GM08714 (cell line): ENCODE results near the gene TASP1.
A peak's percentile ranks its signal among the peaks of the same experiment; 100 is the strongest.

Experiments
- H3K4me3 ChIP-seq: fragments of 200-500 bp; sonication (Bioruptor generic); 2 replicates; pipeline ENCODE4 v1.5.1; 2014; ENCODE audit warnings: mild to moderate bottlenecking, low read length, inconsistent platforms
- ZNF274 ChIP-seq: IDR thresholded peaks from 2 replicates; pipeline ENCODE4 v1.6.1; 2012; ENCODE audit warnings: mild to moderate bottlenecking, low read depth, low read length

The TASP1 gene

GRCh38 chr20:13638496-13639149, at the start of gene TASP1:
TASP1 (minus strand) TSS chr20:13638932; CDS start chr20:13630078, 8,854 bp downstream.
- no peak for TF ChIP-seq ZNF274
- H3K4me3 ChIP-seq, result peak within 1 kb of the TSS; percentile 88

- no peak for TF ChIP-seq ZNF274
- no peak overlapping the region for H3K4me3 ChIP-seq
Observed at GRCh38 chr20:13687815-13688214, 49.1 kb upstream of the TASP1 start.

DNA sequence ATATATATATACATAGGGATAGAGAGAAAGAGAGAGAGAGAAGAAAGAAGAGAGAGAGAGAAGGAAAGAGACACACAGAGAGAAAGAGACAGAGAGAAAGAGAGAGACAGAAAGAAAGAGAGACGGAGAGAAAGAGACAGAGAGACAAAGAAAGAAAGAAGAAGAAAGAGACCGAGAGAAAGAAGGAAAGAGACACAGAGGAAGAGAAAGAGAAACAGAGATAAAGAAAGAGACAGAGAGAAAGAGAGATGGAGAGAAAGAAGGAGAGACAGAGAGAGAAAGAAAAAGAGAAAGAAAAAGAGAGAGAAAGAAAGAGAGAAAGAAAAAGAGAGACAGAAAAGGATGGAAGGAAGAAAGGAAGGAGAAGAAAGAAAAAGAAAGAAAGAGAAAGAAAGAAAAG, 46.9 kb upstream of the TASP1 start:
- no peak overlapping the region for H3K4me3 ChIP-seq
- no peak for TF ChIP-seq ZNF274

DNA sequence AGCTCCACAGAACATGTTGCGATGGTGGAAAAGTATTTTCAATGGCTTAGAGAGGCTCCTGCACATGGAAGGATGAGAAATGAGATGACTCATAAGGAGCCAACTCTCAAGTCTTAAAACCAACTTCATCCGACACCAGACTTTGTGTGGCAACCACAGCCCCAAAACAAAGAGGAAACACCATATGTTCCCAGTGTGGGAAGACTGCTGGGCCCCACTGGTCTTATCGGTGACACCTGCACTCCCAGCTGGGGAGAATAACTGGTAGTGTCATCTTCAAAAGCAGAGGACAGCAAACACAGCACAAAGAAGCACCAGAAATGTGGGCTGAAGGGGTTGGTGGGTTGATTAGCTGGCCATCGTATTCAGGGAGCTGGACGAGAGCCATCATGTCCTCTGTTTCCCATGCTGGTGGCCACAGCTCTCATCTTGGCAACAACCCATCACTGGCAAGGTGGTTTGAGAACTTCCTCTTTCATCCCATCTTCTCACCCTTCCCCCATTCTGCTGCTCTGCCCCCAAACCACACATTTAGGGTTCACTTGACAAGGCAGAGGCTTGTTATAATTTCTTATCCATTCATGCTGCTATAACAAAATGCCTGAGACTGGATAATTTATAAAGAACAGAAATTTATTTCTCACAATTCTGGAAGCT, 46.0 kb upstream of the TASP1 start:
- no peak for TF ChIP-seq ZNF274
- no peak overlapping the region for H3K4me3 ChIP-seq

DNA sequence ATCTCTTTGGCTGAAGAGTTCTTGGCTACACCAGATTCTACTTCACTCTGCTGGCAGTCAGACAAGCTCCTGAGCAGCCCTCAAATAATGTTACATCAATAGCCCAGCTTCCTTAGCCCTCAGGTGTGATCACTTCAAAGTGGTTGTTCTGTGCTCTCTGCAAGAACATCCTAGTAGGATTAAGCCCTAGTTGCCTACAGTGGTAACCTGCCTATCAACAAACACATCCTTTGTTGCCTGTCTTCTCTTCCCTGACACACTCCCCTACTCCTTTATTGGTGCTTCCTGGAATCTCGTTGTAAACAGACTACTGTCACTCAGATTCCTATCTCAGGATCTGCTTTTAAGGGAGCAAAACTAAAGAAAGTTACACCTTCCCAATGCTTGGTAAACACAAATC, 45.1 kb upstream of the TASP1 start:
- no peak overlapping the region for H3K4me3 ChIP-seq
- no peak for TF ChIP-seq ZNF274

DNA sequence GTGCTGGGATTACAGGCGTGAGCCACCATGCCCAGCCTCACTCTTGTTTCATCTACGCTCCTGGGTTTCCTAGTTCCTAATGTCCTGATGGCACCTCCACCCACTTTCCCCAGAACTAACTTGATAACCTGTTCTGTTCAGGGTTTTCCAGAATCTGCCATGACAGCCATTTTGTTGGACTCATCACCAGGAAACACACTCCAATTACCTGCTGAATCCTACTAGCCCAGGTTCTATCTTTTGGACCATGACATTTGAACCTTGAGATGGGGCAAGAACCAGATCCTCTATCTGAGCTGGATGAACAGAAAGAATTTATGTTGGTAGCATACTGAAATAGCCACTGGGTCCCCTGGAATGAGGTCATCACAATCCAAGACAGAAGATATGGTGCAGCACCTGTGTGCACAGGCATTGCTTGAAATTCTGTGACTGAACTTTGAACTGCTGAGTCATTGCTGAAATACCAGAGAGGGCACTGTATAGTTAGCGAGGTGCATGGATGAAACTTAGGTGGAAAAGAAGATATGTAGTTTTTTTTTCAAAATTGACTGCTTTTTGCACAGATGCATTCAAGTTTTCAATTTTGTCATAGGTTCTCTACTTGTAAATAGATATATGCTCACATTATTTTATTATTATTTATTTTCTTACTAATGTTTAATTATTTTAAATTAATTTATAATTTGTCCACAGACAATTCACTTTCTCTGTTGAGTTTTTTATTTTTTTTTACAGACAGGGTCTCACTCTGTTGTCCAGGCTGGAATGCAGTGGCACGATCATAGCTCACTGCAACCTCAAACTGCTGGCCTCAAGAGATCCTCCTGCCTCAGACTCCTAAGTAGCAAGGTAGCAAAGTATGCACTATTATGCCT, 42.8 kb upstream of the TASP1 start:
- TF ChIP-seq ZNF274, result no peak

DNA sequence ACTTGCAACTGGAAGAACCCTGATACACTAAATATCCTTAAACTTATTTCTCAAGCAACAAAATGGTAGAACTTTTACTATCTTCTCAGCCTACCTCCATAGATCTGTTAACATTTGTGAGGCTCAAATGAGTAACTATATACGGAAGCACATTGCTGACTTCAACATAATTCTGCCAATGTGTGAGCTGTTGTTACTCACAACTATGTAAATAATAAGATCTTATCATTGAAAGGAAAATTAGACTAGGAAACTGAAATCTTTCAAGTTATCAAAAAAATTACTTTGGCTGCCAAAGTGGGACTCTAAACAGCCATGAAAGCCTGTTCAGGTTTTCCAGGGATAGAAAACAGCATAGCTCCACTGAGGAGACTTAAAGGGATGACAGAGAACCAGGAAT, 40.2 kb upstream of the TASP1 start:
- no peak for TF ChIP-seq ZNF274
- no peak overlapping the region for H3K4me3 ChIP-seq

More for the DNA sequence above, 42.8 kb upstream of the TASP1 start:
- H3K4me3 ChIP-seq, result no peak overlapping the region

GRCh38 chr20:13677241-13677640, 38.5 kb upstream of the TASP1 start:
- H3K4me3 ChIP-seq, result no peak overlapping the region
- TF ChIP-seq ZNF274, result no peak

DNA sequence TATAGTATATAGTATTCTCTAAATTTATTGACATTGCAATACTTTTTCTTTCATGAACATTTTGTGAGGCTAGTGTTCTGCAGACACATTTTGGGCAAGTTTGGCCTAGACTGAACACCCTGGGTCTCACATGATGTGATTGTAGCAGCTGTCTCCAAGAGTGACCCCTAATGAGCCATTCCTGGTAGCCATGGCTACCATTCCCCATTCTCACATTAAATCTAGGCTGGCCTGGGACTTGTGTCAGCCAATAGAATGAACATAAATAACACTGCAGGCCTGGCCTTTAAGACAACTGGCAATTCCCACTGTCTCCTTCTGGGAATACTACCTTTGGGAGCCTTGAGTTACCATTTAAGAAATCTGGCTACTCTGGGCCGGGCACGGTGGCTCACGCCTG, 38.0 kb upstream of the TASP1 start:
- H3K4me3 ChIP-seq, result no peak overlapping the region
- TF ChIP-seq ZNF274, result no peak

DNA sequence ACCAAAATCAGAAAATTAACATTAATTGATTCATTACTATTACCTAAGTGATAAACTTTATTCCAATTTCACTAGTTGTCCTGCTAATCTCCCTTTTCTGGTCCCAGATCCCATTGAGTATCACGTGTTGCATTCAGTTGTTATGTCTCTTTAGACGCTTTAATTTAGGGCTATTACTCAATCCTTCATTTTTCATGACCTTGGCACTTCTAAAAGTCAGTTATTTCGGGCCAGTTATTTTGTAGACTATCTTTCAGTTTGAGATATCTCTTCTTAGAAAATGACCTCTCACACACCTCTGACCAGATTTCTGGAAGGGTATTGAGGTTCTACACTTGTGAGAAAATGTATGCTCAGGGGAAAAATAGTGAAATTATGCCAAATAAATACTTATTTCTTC, 34.0 kb upstream of the TASP1 start:
- TF ChIP-seq ZNF274, result no peak

DNA sequence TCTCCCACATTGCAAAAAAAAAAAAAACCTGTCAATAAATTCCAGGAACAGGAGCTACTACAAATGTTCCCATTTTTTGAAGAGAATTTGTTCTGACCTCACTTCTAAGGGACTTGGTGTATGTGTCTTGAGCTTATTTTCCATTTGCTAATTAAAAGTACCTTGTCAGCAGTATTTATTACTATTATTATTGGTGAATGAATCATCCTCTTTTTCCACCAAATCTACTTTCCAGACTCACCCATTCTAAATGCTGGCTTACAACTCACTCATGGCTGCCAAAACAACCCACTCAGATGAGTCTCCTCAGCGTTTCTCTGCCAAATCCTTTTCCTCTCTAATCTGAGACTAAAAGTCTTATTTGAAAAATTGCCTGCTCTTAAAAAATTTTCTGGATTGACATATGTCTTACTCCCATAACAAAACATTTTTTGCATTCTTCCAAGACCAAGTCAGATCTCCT, 33.2 kb upstream of the TASP1 start:
- H3K4me3 ChIP-seq, result no peak overlapping the region
- no peak for TF ChIP-seq ZNF274

More for the DNA sequence above, 34.0 kb upstream of the TASP1 start:
- H3K4me3 ChIP-seq, result no peak overlapping the region

DNA sequence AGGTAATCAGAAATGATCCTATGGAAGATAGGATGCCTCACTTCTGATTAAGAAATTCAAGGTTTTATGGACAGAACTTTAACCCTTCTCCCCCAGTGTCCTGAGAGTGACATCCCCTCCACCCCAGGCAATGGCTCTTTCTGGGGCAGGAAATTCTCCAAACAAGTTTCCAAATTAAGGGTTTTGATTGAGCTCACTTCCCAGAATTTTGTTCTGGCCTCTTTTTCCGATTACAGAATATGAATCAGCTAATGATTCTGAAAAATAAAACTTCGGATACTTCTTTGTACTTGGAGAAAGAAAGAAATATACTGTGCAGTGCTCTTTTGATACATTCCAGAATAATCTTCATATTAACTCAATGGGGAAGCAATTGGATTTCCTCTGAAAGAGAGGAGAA, 32.8 kb upstream of the TASP1 start:
- H3K4me3 ChIP-seq, result no peak overlapping the region
- no peak for TF ChIP-seq ZNF274

- TF ChIP-seq ZNF274, result no peak
- H3K4me3 ChIP-seq, result no peak overlapping the region
Observed at GRCh38 chr20:13670160-13670559, 31.4 kb upstream of the TASP1 start.

- H3K4me3 ChIP-seq, result no peak overlapping the region
- no peak for TF ChIP-seq ZNF274
Observed at GRCh38 chr20:13665709-13666395, 27.1 kb upstream of the TASP1 start.
